HepG2 (cell line): ENCODE results near the gene NUAK2. TPM values are rescaled to one million over a fixed set of nuclear protein-coding genes. Genes with fewer than 3 reads are reported as not detected.

Source experiments
- DNMT1 ChIP-seq: sonication (generic); formaldehyde crosslinking; IDR thresholded peaks from 2 replicates; pipeline ENCODE4 v1.5.1; 2020; ENCODE audit warnings: mild to moderate bottlenecking, missing genetic modification reagents
- GABPB1 ChIP-seq: IDR thresholded peaks from 2 replicates; pipeline ENCODE4 v1.6.1; 2016; ENCODE audit warnings: mild to moderate bottlenecking, missing genetic modification reagents, moderate library complexity, missing compliant biosample characterization
- GFI1 ChIP-seq: sonication (generic); formaldehyde crosslinking; IDR thresholded peaks from 2 replicates; pipeline ENCODE4 v1.5.0; 2020; ENCODE audit warnings: missing genetic modification reagents, mild to moderate bottlenecking, borderline replicate concordance
- HHEX ChIP-seq: IDR thresholded peaks from 2 replicates; pipeline ENCODE4 v1.6.1; 2016; ENCODE audit warnings: control low read depth
- HOXA7 ChIP-seq: sonication (generic); formaldehyde crosslinking; IDR thresholded peaks from 2 replicates; pipeline ENCODE4 v1.8.1; 2022; ENCODE audit warnings: mild to moderate bottlenecking, missing genetic modification reagents, moderate library complexity
- MED13 ChIP-seq: sonication (generic); formaldehyde crosslinking; IDR thresholded peaks from 2 replicates; pipeline ENCODE4 v1.5.0; 2020; ENCODE audit warnings: missing genetic modification reagents
- MLLT10 ChIP-seq: sonication (generic); formaldehyde crosslinking; IDR thresholded peaks from 2 replicates; pipeline ENCODE4 v1.4.0; 2020; ENCODE audit warnings: missing genetic modification reagents
- PHF21A ChIP-seq: sonication (generic); formaldehyde crosslinking; IDR thresholded peaks from 2 replicates; pipeline ENCODE4 v1.5.0; 2020; ENCODE audit warnings: mild to moderate bottlenecking, missing genetic modification reagents
- POLR2A ChIP-seq, 2 experiments: IDR thresholded peaks; 2 replicates each; pipeline ENCODE4 v1.6.1; 2011; ENCODE audit warnings: low read depth in 2 of 2, low read length in 2 of 2, mild to moderate bottlenecking in 1 of 2, moderate library complexity in 1 of 2; ENCODE audit not compliant: insufficient read depth in 1 of 2
- YEATS2 ChIP-seq: sonication (generic); formaldehyde crosslinking; IDR thresholded peaks from 2 replicates; pipeline ENCODE4 v1.4.0; 2020; ENCODE audit warnings: missing genetic modification reagents, borderline replicate concordance
- ZNF550 ChIP-seq: sonication (generic); formaldehyde crosslinking; IDR thresholded peaks from 2 replicates; pipeline ENCODE4 v1.4.0; 2020; ENCODE audit warnings: mild to moderate bottlenecking, missing genetic modification reagents, borderline replicate concordance
- ZNF644 ChIP-seq: IDR thresholded peaks from 2 replicates; pipeline ENCODE4 v1.6.1; 2016; ENCODE audit warnings: low read depth
- polyA plus RNA-seq, 8 experiments: library from polyadenylated mRNA; depleted of rRNA in 3 of 8; stranded (reverse) in 7 of 8; unstranded in 1 of 8; fragments of >200 nt; fragmentation: Illumina TruSeq in 4 of 8; extraction: Trizol in 4 of 8; gene quantifications; 2 replicates each; pipeline versions ENCODE4 v1.2.1 to v1.2.3, GENCODE V29; 2011 to 2016; ENCODE audit warnings: low read depth in 4 of 8, missing spikeins in 1 of 8, mixed read lengths in 1 of 8; ENCODE audit not compliant: insufficient read depth in 1 of 8
- total RNA-seq, 5 experiments: library from RNA; depleted of rRNA; stranded (reverse); fragments of >200 nt; fragmentation: Illumina TruSeq; extraction: Trizol; gene quantifications; 2 replicates each; pipeline ENCODE4 v1.2.3, GENCODE V29; 2016; ENCODE audit warnings: low read depth in 1 of 5
- TF ChIP-seq, protein P1 (sequence below): sonication (generic); formaldehyde crosslinking; IDR thresholded peaks from 2 replicates; pipeline ENCODE4 v1.5.1; 2020; ENCODE audit warnings: mild to moderate bottlenecking, missing genetic modification reagents, moderate library complexity
- TF ChIP-seq, protein P2 (sequence below): sonication (generic); formaldehyde crosslinking; IDR thresholded peaks from 2 replicates; pipeline ENCODE4 v1.5.1; 2020; ENCODE audit warnings: mild to moderate bottlenecking, missing genetic modification reagents
- TF ChIP-seq, protein P3 (sequence below): IDR thresholded peaks from 2 replicates; pipeline ENCODE4 v1.6.1; 2016; ENCODE audit warnings: missing compliant biosample characterization, missing genetic modification reagents, borderline replicate concordance
- TF ChIP-seq, protein P4 (sequence below): sonication (generic); formaldehyde crosslinking; IDR thresholded peaks from 2 replicates; pipeline ENCODE4 v1.8.0; 2022; ENCODE audit warnings: mild to moderate bottlenecking, missing genetic modification reagents; ENCODE audit not compliant: insufficient replicate concordance
- TF ChIP-seq, protein P5 (sequence below): sonication (generic); formaldehyde crosslinking; IDR thresholded peaks from 2 replicates; pipeline ENCODE4 v1.4.0; 2020; ENCODE audit warnings: missing genetic modification reagents, mild to moderate bottlenecking, borderline replicate concordance

The NUAK2 gene
- total and polyA plus RNA-seq, 2 of the 13 experiments (the other 11 are each of a cell fraction or from before 2014, with no cell fraction given), result 0.75 to 1.1 TPM

DNA sequence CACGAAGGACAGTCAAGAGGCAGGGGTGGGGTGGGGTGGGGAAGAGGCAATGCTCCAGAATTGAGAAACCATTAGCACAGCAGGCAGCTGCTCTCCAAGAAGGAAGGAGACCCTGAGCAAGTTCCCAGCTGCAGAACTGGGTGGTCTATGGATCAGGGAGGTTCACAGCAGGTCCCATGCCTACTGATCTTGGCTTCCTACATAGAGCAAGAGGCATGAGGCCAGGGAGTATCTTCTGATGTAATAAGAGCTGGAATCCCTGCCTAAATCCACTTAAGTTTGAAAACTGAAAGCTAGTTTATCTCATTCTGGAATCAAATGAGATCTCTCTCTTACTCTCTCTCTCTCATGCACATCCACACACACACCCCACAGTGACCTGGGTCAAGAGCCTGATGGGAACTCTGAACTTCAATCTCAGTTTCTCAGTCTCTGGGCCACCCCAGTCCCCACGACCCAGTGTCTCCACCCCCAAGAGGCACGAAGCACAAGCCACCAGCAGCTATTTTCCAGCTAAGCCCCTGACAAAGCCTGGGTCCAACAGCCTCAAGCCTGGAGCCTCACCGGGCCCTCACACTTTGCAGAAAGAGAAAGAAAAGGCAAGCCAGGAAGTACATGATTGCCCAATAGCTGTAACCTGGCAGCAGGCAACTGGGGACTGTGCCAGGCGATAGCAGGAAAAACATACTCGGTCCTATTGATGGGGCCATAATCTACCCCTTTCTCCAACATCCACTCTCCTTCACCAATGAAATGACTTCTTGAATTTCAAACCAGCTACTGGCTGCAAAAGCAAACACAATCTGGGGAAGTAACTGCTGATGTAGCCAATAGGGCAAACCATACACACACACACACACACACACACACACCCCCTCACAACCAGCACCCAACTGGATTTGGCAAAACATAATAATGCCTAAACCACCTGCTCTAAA lies 2.2 kb downstream of the NUAK2 start (continued):
- TF ChIP-seq PHF21A (peak; percentile 63), ZNF644 (CRISPR knock-in tag) (peak; percentile 56; the same call in 1 of the 2 replicates), HOXA7 (CRISPR knock-in tag) (no peak), ZNF550 (CRISPR knock-in tag) (no peak), MED13 (CRISPR knock-in tag) (no peak), HHEX (CRISPR knock-in tag) (no peak), DNMT1 (CRISPR knock-in tag) (no peak), POLR2A (IDR thresholded peaks at IDR 0.05; ENCODE audit: insufficient read depth in 1 of 2, low read depth in 2 of 2, low read length in 2 of 2) (no peak), GFI1 (CRISPR knock-in tag) (peak; percentile 97), GABPB1 (CRISPR knock-in tag) (peak; percentile 20; the same call in 1 of the 2 replicates), YEATS2 (CRISPR knock-in tag) (no peak), MLLT10 (CRISPR knock-in tag) (no peak)
- TF ChIP-seq, protein P1, sequence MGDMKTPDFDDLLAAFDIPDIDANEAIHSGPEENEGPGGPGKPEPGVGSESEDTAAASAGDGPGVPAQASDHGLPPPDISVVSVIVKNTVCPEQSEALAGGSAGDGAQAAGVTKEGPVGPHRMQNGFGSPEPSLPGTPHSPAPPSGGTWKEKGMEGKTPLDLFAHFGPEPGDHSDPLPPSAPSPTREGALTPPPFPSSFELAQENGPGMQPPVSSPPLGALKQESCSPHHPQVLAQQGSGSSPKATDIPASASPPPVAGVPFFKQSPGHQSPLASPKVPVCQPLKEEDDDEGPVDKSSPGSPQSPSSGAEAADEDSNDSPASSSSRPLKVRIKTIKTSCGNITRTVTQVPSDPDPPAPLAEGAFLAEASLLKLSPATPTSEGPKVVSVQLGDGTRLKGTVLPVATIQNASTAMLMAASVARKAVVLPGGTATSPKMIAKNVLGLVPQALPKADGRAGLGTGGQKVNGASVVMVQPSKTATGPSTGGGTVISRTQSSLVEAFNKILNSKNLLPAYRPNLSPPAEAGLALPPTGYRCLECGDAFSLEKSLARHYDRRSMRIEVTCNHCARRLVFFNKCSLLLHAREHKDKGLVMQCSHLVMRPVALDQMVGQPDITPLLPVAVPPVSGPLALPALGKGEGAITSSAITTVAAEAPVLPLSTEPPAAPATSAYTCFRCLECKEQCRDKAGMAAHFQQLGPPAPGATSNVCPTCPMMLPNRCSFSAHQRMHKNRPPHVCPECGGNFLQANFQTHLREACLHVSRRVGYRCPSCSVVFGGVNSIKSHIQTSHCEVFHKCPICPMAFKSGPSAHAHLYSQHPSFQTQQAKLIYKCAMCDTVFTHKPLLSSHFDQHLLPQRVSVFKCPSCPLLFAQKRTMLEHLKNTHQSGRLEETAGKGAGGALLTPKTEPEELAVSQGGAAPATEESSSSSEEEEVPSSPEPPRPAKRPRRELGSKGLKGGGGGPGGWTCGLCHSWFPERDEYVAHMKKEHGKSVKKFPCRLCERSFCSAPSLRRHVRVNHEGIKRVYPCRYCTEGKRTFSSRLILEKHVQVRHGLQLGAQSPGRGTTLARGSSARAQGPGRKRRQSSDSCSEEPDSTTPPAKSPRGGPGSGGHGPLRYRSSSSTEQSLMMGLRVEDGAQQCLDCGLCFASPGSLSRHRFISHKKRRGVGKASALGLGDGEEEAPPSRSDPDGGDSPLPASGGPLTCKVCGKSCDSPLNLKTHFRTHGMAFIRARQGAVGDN (CRISPR knock-in tag), result peak; percentile 45
- TF ChIP-seq, protein P2, sequence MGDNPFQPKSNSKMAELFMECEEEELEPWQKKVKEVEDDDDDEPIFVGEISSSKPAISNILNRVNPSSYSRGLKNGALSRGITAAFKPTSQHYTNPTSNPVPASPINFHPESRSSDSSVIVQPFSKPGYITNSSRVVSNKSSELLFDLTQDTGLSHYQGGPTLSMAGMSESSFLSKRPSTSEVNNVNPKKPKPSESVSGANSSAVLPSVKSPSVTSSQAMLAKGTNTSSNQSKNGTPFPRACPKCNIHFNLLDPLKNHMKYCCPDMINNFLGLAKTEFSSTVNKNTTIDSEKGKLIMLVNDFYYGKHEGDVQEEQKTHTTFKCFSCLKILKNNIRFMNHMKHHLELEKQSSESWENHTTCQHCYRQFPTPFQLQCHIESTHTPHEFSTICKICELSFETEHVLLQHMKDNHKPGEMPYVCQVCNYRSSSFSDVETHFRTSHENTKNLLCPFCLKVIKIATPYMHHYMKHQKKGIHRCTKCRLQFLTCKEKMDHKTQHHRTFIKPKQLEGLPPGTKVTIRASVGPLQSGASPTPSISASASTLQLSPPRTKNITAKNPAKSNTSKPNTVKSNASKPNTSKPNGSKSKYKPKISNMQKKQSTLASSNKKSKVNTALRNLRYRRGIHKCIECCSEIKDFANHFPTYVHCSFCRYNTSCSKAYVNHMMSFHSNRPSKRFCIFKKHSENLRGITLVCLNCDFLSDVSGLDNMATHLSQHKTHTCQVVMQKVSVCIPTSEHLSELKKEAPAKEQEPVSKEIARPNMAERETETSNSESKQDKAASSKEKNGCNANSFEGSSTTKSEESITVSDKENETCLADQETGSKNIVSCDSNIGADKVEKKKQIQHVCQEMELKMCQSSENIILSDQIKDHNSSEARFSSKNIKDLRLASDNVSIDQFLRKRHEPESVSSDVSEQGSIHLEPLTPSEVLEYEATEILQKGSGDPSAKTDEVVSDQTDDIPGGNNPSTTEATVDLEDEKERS (CRISPR knock-in tag), result no peak
- TF ChIP-seq, protein P3, sequence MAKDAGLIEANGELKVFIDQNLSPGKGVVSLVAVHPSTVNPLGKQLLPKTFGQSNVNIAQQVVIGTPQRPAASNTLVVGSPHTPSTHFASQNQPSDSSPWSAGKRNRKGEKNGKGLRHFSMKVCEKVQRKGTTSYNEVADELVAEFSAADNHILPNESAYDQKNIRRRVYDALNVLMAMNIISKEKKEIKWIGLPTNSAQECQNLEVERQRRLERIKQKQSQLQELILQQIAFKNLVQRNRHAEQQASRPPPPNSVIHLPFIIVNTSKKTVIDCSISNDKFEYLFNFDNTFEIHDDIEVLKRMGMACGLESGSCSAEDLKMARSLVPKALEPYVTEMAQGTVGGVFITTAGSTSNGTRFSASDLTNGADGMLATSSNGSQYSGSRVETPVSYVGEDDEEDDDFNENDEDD (CRISPR knock-in tag), result no peak; the same call in 1 of the 2 replicates
- TF ChIP-seq, protein P4, sequence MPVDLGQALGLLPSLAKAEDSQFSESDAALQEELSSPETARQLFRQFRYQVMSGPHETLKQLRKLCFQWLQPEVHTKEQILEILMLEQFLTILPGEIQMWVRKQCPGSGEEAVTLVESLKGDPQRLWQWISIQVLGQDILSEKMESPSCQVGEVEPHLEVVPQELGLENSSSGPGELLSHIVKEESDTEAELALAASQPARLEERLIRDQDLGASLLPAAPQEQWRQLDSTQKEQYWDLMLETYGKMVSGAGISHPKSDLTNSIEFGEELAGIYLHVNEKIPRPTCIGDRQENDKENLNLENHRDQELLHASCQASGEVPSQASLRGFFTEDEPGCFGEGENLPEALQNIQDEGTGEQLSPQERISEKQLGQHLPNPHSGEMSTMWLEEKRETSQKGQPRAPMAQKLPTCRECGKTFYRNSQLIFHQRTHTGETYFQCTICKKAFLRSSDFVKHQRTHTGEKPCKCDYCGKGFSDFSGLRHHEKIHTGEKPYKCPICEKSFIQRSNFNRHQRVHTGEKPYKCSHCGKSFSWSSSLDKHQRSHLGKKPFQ (CRISPR knock-in tag), result no peak
- TF ChIP-seq, protein P5, sequence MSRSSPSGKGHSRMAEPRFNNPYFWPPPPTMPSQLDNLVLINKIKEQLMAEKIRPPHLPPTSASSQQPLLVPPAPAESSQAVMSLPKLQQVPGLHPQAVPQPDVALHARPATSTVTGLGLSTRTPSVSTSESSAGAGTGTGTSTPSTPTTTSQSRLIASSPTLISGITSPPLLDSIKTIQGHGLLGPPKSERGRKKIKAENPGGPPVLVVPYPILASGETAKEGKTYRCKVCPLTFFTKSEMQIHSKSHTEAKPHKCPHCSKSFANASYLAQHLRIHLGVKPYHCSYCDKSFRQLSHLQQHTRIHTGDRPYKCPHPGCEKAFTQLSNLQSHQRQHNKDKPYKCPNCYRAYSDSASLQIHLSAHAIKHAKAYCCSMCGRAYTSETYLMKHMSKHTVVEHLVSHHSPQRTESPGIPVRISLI (CRISPR knock-in tag), result no peak
